SK-N-SH treated with all-trans-retinoic acid at 6 μM for 48 hours (cell line): Measurements from ENCODE around the gene ALK.

Experiments
- TCF4 ChIP-seq: fragments of 250-450 bp; sonication (Bioruptor Pico); IDR thresholded peaks from 2 replicates; pipeline ENCODE4 v1.8.0; 2021; ENCODE audit warnings: mild to moderate bottlenecking, moderate library complexity, borderline replicate concordance
- ZFP3 ChIP-seq: fragments of 250-450 bp; sonication (Bioruptor Pico); IDR thresholded peaks from 2 replicates; pipeline ENCODE4 v1.5.0; 2020; ENCODE audit warnings: mild to moderate bottlenecking, moderate library complexity
- TF ChIP-seq, protein P1 (sequence below): fragments of 250-450 bp; sonication (Bioruptor Pico); IDR thresholded peaks from 2 replicates; pipeline ENCODE4 v1.8.0; 2020; ENCODE audit warnings: mild to moderate bottlenecking, moderate library complexity, borderline replicate concordance

DNA sequence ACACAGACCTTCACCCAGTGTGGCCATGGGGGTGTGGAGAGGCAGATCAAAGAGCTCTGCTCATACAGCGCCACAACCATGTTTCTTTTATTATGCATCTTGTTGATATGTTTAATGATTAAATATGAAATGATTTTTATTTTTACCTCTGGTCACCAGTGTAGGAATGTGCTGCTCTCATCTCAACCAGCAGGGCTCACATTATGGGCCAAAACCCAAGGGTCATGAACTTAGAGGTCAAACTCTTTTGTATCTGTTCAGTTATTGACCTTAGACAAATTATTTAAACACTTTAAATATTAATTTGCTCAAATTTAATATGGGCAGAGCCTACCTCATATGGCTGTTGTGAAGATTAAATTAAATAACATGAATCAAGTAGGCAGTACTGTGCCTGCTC lies 386.2 kb downstream of the ALK start:
- TF ChIP-seq TCF4 (CRISPR knock-in tag) (no peak), ZFP3 (CRISPR knock-in tag) (no peak)
- TF ChIP-seq, protein P1, sequence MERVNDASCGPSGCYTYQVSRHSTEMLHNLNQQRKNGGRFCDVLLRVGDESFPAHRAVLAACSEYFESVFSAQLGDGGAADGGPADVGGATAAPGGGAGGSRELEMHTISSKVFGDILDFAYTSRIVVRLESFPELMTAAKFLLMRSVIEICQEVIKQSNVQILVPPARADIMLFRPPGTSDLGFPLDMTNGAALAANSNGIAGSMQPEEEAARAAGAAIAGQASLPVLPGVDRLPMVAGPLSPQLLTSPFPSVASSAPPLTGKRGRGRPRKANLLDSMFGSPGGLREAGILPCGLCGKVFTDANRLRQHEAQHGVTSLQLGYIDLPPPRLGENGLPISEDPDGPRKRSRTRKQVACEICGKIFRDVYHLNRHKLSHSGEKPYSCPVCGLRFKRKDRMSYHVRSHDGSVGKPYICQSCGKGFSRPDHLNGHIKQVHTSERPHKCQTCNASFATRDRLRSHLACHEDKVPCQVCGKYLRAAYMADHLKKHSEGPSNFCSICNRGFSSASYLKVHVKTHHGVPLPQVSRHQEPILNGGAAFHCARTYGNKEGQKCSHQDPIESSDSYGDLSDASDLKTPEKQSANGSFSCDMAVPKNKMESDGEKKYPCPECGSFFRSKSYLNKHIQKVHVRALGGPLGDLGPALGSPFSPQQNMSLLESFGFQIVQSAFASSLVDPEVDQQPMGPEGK (CRISPR knock-in tag), result no peak
